CD14-positive monocyte (primary cell): Measurements from ENCODE around the gene TDP2. TPM values are rescaled to one million over a fixed set of nuclear protein-coding genes. Genes with fewer than 3 reads are reported as not detected.

ENCODE experiments used
- DNase-seq, 3 donors: peaks; one replicate each; pipeline ENCODE4 v3.0.0-alpha.2; 2011 to 2022
- H2AFZ ChIP-seq: 2 replicates; pipeline ENCODE4 v1.6.0; 2012; ENCODE audit warnings: mild to moderate bottlenecking, low read depth, low read length, inconsistent platforms; ENCODE audit not compliant: insufficient read depth, poor library complexity, severe bottlenecking
- H3K27ac ChIP-seq, 2 donors: 1 replicate in 1 of 2; 2 replicates in 1 of 2; pipeline ENCODE4 v1.5.1; 2012 to 2013; ENCODE audit warnings: low read length in 2 of 2, control low read depth in 1 of 2, inconsistent platforms in 1 of 2, low read depth in 1 of 2, mild to moderate bottlenecking in 1 of 2
- H3K27me3 ChIP-seq, 2 donors: one replicate each; pipeline versions ENCODE4 v1.6.0 to v1.6.1; 2011 to 2013; ENCODE audit warnings: low read length in 2 of 2; ENCODE audit not compliant: control insufficient read depth in 2 of 2, insufficient read depth in 2 of 2
- H3K36me3 ChIP-seq, 2 donors: replicated peaks in 1 of 2; 1 replicate in 1 of 2; 2 replicates in 1 of 2; pipeline versions ENCODE4 v1.5.1 to v1.6.1; 2012 to 2013; ENCODE audit warnings: low read length in 2 of 2, control low read depth in 1 of 2, inconsistent platforms in 1 of 2, mild to moderate bottlenecking in 1 of 2; ENCODE audit not compliant: insufficient read depth in 2 of 2, control insufficient read depth in 1 of 2
- H3K4me1 ChIP-seq, 2 donors: 1 replicate in 1 of 2; 2 replicates in 1 of 2; pipeline versions ENCODE4 v1.5.1 to v1.6.1; 2012 to 2013; ENCODE audit warnings: low read length in 2 of 2, control low read depth in 1 of 2, inconsistent platforms in 1 of 2, mild to moderate bottlenecking in 1 of 2, moderate library complexity in 1 of 2; ENCODE audit not compliant: insufficient read depth in 2 of 2, control insufficient read depth in 1 of 2
- H3K4me2 ChIP-seq: replicated peaks from 2 replicates; pipeline ENCODE3; 2012; ENCODE audit warnings: low read length, moderate library complexity, mild to moderate bottlenecking; ENCODE audit not compliant: poor library complexity, severe bottlenecking; ENCODE audit errors: extremely low read depth
- H3K4me3 ChIP-seq, 3 experiments: fragments of 200-600 bp in 1 of 3; sonication (generic) in 1 of 3; replicated peaks in 1 of 3; 1 replicate in 2 of 3; 2 replicates in 1 of 3; pipeline ENCODE4 v1.5.1; 2011 to 2013; ENCODE audit warnings: low read length in 3 of 3, mild to moderate bottlenecking in 3 of 3, control low read depth in 2 of 3, low read depth in 2 of 3, inconsistent platforms in 1 of 3, moderate library complexity in 1 of 3
- H3K79me2 ChIP-seq: 2 replicates; pipeline ENCODE4 v1.6.0; 2012; ENCODE audit warnings: mild to moderate bottlenecking, control low read depth, inconsistent platforms, low read length, moderate library complexity; ENCODE audit not compliant: insufficient read depth
- H3K9ac ChIP-seq: 2 replicates; pipeline ENCODE4 v1.6.0; 2017; ENCODE audit warnings: low read length, mild to moderate bottlenecking; ENCODE audit not compliant: insufficient read depth, poor library complexity, severe bottlenecking
- H3K9me3 ChIP-seq, 2 donors: replicated peaks in 1 of 2; 1 replicate in 1 of 2; 2 replicates in 1 of 2; pipeline versions ENCODE4 v1.5.1 to v1.6.1; 2012 to 2013; ENCODE audit warnings: low read length in 2 of 2, control low read depth in 1 of 2; ENCODE audit not compliant: control insufficient read depth in 1 of 2, insufficient read depth in 1 of 2
- H4K20me1 ChIP-seq: 2 replicates; pipeline ENCODE4 v1.6.0; 2012; ENCODE audit warnings: mild to moderate bottlenecking, low read length, control low read depth, moderate library complexity; ENCODE audit not compliant: insufficient read depth
- H3K27ac Mint-ChIP-seq, 7 donors: one replicate each; pipeline ENCODE4 v1.8.0; 2020; ENCODE audit warnings: mild to moderate bottlenecking in 7 of 7, mixed read lengths in 7 of 7, moderate library complexity in 6 of 7, inconsistent platforms in 2 of 7
- H3K27me3 Mint-ChIP-seq, 3 donors: one replicate each; pipeline ENCODE4 v1.8.0; 2021 to 2022; ENCODE audit warnings: low read depth in 3 of 3, mild to moderate bottlenecking in 3 of 3, mixed read lengths in 3 of 3, moderate library complexity in 3 of 3, inconsistent platforms in 1 of 3
- H3K36me3 Mint-ChIP-seq, 2 donors: one replicate each; pipeline ENCODE4 v1.8.0; 2020; ENCODE audit warnings: mixed read lengths in 2 of 2, inconsistent platforms in 1 of 2, mild to moderate bottlenecking in 1 of 2
- H3K4me1 Mint-ChIP-seq: one replicate; pipeline ENCODE4 v1.8.0; 2020; ENCODE audit warnings: mild to moderate bottlenecking, mixed read lengths
- H3K4me3 Mint-ChIP-seq, 2 donors: one replicate each; pipeline ENCODE4 v1.8.0; 2020; ENCODE audit warnings: mild to moderate bottlenecking in 2 of 2, mixed read lengths in 2 of 2, moderate library complexity in 1 of 2
- H3K9me3 Mint-ChIP-seq, 7 donors: one replicate each; pipeline ENCODE4 v1.8.0; 2020 to 2022; ENCODE audit warnings: mixed read lengths in 7 of 7, mild to moderate bottlenecking in 6 of 7, moderate library complexity in 6 of 7, inconsistent platforms in 2 of 7
- WGBS: methylation state at CpG from one replicate; pipeline ENCODE4 v1.1.5; 2013; ENCODE audit warnings: missing lambda C conversion rate; ENCODE audit not compliant: insufficient coverage; 5-methylcytosine and 5-hydroxymethylcytosine counted together
- intact Hi-C, 2 donors: fragments of 100-400 bp; cut with micrococcal nuclease; formaldehyde crosslinking; loops; one replicate each; pipeline versions ENCODE4 v1.15.0 to v1.15.1; 2023
- polyA plus RNA-seq, 3 donors: library from polyadenylated mRNA; depleted of rRNA in 1 of 3; unstranded in 2 of 3; stranded (reverse) in 1 of 3; fragments of 300-500 nt in 2 of 3; fragments of >200 nt in 1 of 3; fragmentation: Illumina TruSeq in 2 of 3; gene quantifications; 1 replicate in 2 of 3; 2 replicates in 1 of 3; pipeline ENCODE4 v1.2.3, GENCODE V29; 2012 to 2021
- TF ChIP-seq, protein P1 (sequence below): fragments of 200-600 bp; IDR thresholded peaks from one replicate; pipeline ENCODE4 v1.8.0; 2022; ENCODE audit warnings: antibody characterized with exemption, mild to moderate bottlenecking

TDP2 gene
- polyA plus RNA-seq, 3 donors = 21.0 to 24.2 (median 21.8) TPM

DNA sequence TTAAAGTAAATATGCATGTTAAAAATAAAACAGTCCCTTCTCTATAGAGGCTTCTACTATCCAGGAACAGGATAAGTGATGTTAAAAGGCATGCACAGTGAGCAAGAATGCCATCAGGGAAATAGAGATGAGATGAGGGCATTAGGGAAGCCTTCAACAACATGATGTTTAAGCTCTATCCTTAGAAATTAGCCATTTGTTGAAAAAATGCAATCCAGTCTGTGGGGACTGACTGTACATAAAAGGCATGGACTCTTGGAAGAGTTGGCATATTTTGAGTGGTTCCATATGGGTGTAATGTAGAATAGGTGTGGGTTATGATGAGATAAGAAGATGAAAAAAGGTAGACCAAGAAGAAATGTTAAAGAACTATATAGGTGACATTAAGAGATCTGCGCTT is 26.5 kb downstream of the TDP2 start:
- H3K4me2 ChIP-seq = no peak overlapping the region
- peaks cover 0 to 4% of the 10 kb centered on the region in 2 donors for H3K9me3 ChIP-seq
- H3K27ac Mint-ChIP-seq = no peak overlapping the region
- no peaks in the 10 kb centered on the region for H4K20me1 ChIP-seq
- H3K4me3 ChIP-seq = no peak overlapping the region
- peaks cover 14 to 15% of the 10 kb centered on the region in 2 donors for H3K27me3 ChIP-seq
- peaks cover 18 to 26% (median 26%) of the 10 kb centered on the region in 3 donors for H3K27me3 Mint-ChIP-seq
- H3K4me3 Mint-ChIP-seq = no peak overlapping the region
- H3K4me1 ChIP-seq = no peaks in the 10 kb centered on the region
- H3K9me3 Mint-ChIP-seq = peaks cover 2 to 12% (median 8%) of the 10 kb centered on the region in 7 donors
- no CpG with 5 or more reads among the region's 1 CpG for WGBS
- H3K36me3 ChIP-seq = no peaks in the 10 kb centered on the region
- intact Hi-C loops = no loop called here
- no peaks in the 10 kb centered on the region for H3K36me3 Mint-ChIP-seq
- no peak overlapping the region for H3K27ac ChIP-seq
- H2AFZ ChIP-seq = no peak overlapping the region
- TF ChIP-seq, protein P1, sequence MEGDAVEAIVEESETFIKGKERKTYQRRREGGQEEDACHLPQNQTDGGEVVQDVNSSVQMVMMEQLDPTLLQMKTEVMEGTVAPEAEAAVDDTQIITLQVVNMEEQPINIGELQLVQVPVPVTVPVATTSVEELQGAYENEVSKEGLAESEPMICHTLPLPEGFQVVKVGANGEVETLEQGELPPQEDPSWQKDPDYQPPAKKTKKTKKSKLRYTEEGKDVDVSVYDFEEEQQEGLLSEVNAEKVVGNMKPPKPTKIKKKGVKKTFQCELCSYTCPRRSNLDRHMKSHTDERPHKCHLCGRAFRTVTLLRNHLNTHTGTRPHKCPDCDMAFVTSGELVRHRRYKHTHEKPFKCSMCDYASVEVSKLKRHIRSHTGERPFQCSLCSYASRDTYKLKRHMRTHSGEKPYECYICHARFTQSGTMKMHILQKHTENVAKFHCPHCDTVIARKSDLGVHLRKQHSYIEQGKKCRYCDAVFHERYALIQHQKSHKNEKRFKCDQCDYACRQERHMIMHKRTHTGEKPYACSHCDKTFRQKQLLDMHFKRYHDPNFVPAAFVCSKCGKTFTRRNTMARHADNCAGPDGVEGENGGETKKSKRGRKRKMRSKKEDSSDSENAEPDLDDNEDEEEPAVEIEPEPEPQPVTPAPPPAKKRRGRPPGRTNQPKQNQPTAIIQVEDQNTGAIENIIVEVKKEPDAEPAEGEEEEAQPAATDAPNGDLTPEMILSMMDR = no peak
- no peaks in the 10 kb centered on the region for H3K79me2 ChIP-seq
- peaks cover under 1% of the 10 kb centered on the region for H3K4me1 Mint-ChIP-seq
- H3K9ac ChIP-seq = no peak overlapping the region
- DNase-seq = no peak

GRCh38 chr6:24636681-24637080 is 30.0 kb downstream of the TDP2 start:
- H3K4me3 ChIP-seq = no peak overlapping the region
- peaks cover 2 to 12% (median 8%) of the 10 kb centered on the region in 7 donors for H3K9me3 Mint-ChIP-seq
- H3K4me2 ChIP-seq = no peak overlapping the region
- TF ChIP-seq, protein P1 = no peak
- H3K36me3 ChIP-seq = no peaks in the 10 kb centered on the region
- H3K79me2 ChIP-seq = no peaks in the 10 kb centered on the region
- H3K27ac Mint-ChIP-seq = no peak overlapping the region
- no peak overlapping the region for H3K27ac ChIP-seq
- no peaks in the 10 kb centered on the region for H3K4me1 ChIP-seq
- H2AFZ ChIP-seq = no peak overlapping the region
- no peak overlapping the region for H3K4me3 Mint-ChIP-seq
- peaks cover 0 to 3% of the 10 kb centered on the region in 2 donors for H3K27me3 ChIP-seq
- DNase-seq = no peak
- intact Hi-C loops = no loop called here
- no peaks in the 10 kb centered on the region for H4K20me1 ChIP-seq
- H3K9ac ChIP-seq = no peak overlapping the region
- H3K9me3 ChIP-seq = peaks cover 0 to 4% of the 10 kb centered on the region in 2 donors
- peaks cover 5 to 11% (median 7%) of the 10 kb centered on the region in 3 donors for H3K27me3 Mint-ChIP-seq
- H3K36me3 Mint-ChIP-seq = no peaks in the 10 kb centered on the region
- H3K4me1 Mint-ChIP-seq = no peaks in the 10 kb centered on the region
